Cardiac muscle cell (in vitro differentiated cells and primary cell): ENCODE results near the gene MADD. TPM values are rescaled to one million over a fixed set of nuclear protein-coding genes. Genes with fewer than 3 reads are reported as not detected.

Experiments
- DNase-seq, 2 donors: peaks; one replicate each; pipeline versions ENCODE4 v3.0.0 to v3.0.0-alpha.2; 2010 to 2017; ENCODE audit warnings: low read depth in 1 of 2, low spot score in 1 of 2
- H3K27ac ChIP-seq: fragments of 200-600 bp; sonication (generic); 2 replicates; pipeline ENCODE4 v1.5.1; 2016
- H3K27me3 ChIP-seq: fragments of 200-600 bp; sonication (generic); 2 replicates; pipeline ENCODE4 v1.6.0; 2016; ENCODE audit warnings: control low read depth
- H3K36me3 ChIP-seq: fragments of 200-600 bp; sonication (generic); 2 replicates; pipeline ENCODE4 v1.5.1; 2016; ENCODE audit warnings: control low read depth
- H3K4me1 ChIP-seq: fragments of 200-600 bp; sonication (generic); 2 replicates; pipeline ENCODE4 v1.8.1; 2017; ENCODE audit warnings: low read depth, mild to moderate bottlenecking, mixed run types
- H3K4me3 ChIP-seq: fragments of 200-600 bp; sonication (generic); 2 replicates; pipeline ENCODE4 v1.5.1; 2016; ENCODE audit warnings: mild to moderate bottlenecking
- H3K9me3 ChIP-seq: fragments of 200-600 bp; sonication (generic); 2 replicates; pipeline ENCODE4 v1.5.1; 2017; ENCODE audit warnings: low read depth, mild to moderate bottlenecking, control low read depth
- polyA plus RNA-seq: library from polyadenylated mRNA; unstranded; fragments of >200 nt; fragmentation: Nextera tagmentation; extraction: Ambion mirVana; gene quantifications from 2 replicates; pipeline ENCODE4 v1.2.1, GENCODE V29; 2016
- total RNA-seq: library from RNA; depleted of rRNA; stranded (reverse); fragments of >200 nt; gene quantifications from 2 replicates; pipeline ENCODE4 v1.2.3, GENCODE V29; 2016
- TF ChIP-seq, protein P1 (sequence below): IDR thresholded peaks from 2 replicates; pipeline ENCODE4 v1.5.1; 2012; ENCODE audit warnings: low read depth, mild to moderate bottlenecking, low read length

The MADD gene
- total and polyA plus RNA-seq, 2 experiments from 2014 or later, result 58.8 to 103 TPM

DNA sequence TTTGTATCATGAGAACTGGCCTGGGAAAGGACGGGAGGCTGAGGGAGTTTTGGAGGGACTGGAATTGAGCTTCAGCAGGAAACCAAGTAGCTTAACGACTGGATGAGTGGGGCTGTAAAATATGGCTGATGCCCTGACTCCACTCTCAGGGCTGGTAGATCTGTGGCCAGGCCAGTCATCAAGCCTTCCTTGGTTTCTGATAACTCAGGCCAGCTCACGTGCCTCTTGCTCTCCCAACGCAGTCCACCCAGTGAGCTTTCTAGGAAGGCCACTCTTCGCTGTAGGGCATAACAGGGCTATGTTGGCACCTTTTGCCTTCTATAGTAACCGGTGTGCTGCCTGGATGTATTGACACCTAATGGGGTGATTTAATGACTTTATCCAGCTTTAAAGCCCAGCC lies 5.8 kb upstream of the MADD start:
- Histone ChIP-seq H3K4me3 (no peak overlapping the region), H3K36me3 (no peaks in the 10 kb centered on the region), H3K27ac (no peak overlapping the region), H3K9me3 (no peaks in the 10 kb centered on the region), H3K4me1 (peaks cover 9% of the 10 kb centered on the region), H3K27me3 (no peaks in the 10 kb centered on the region)
- TF ChIP-seq, protein P1, sequence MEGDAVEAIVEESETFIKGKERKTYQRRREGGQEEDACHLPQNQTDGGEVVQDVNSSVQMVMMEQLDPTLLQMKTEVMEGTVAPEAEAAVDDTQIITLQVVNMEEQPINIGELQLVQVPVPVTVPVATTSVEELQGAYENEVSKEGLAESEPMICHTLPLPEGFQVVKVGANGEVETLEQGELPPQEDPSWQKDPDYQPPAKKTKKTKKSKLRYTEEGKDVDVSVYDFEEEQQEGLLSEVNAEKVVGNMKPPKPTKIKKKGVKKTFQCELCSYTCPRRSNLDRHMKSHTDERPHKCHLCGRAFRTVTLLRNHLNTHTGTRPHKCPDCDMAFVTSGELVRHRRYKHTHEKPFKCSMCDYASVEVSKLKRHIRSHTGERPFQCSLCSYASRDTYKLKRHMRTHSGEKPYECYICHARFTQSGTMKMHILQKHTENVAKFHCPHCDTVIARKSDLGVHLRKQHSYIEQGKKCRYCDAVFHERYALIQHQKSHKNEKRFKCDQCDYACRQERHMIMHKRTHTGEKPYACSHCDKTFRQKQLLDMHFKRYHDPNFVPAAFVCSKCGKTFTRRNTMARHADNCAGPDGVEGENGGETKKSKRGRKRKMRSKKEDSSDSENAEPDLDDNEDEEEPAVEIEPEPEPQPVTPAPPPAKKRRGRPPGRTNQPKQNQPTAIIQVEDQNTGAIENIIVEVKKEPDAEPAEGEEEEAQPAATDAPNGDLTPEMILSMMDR, result no peak
- no peak for DNase-seq

DNA sequence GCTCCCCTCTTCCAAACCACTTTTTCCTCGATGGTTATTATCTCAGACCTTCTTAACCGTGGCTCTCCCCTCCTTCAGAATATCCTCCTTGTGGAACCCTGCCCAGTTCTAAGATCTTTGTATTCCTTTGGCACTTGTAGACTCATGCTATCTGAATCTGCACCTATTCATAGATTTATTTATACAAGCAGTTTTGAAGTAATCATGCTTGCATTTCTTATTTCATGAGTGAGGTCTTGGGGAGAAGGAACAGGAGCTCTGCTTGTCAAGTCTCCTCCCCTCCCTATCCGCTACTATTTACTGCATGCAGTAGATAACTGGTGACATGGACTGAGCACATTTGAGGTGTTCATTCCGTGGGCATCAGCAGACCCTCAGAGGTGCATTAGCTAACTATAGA lies 5.4 kb upstream of the MADD start:
- TF ChIP-seq, protein P1, result no peak
- H3K36me3 ChIP-seq, result no peaks in the 10 kb centered on the region
- DNase-seq, result no peak
- no peaks in the 10 kb centered on the region for H3K27me3 ChIP-seq
- H3K4me3 ChIP-seq, result no peak overlapping the region
- H3K9me3 ChIP-seq, result no peaks in the 10 kb centered on the region
- peaks cover 6% of the 10 kb centered on the region for H3K4me1 ChIP-seq
- no peak overlapping the region for H3K27ac ChIP-seq

DNA sequence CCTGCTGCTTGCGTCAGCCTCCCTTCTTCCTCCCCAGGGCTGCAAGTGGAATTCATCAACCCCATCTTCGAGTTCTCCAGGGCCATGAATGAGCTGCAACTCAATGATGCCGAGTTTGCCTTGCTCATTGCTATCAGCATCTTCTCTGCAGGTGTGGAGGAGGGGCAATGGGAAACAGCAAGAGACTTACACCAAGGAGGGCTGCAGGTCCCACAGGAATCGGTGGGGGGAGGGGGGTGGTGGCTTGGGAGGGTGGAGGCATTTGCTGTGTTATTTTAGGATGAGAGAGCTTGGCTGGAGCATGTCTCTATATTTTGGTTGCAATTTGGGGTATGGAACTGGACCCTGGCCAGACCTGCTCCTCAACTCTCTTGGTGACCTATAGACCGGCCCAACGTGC lies 2.1 kb upstream of the MADD start:
- Histone ChIP-seq H3K27me3 (no peaks in the 10 kb centered on the region), H3K4me3 (no peak overlapping the region), H3K9me3 (no peaks in the 10 kb centered on the region), H3K4me1 (peaks cover 30% of the 10 kb centered on the region), H3K27ac (peak overlapping the region; percentile 83), H3K36me3 (no peaks in the 10 kb centered on the region)
- TF ChIP-seq, protein P1, result no peak
- no peak for DNase-seq

DNA sequence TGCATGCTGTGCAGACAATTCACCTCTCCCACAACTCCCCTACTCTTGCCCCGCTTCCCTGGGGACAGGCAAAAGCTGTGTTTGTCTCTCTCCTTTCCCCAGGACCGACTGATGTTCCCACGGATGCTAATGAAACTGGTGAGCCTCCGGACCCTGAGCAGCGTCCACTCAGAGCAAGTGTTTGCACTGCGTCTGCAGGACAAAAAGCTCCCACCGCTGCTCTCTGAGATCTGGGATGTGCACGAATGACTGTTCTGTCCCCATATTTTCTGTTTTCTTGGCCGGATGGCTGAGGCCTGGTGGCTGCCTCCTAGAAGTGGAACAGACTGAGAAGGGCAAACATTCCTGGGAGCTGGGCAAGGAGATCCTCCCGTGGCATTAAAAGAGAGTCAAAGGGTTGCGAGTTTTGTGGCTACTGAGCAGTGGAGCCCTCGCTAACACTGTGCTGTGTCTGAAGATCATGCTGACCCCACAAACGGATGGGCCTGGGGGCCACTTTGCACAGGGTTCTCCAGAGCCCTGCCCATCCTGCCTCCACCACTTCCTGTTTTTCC lies 1.4 kb upstream of the MADD start:
- Histone ChIP-seq H3K9me3 (no peaks in the 10 kb centered on the region), H3K4me3 (no peak overlapping the region), H3K4me1 (peaks cover 34% of the 10 kb centered on the region), H3K27me3 (no peaks in the 10 kb centered on the region), H3K36me3 (no peaks in the 10 kb centered on the region), H3K27ac (peak overlapping the region; percentile 83)
- TF ChIP-seq, protein P1, result no peak
- no peak for DNase-seq

DNA sequence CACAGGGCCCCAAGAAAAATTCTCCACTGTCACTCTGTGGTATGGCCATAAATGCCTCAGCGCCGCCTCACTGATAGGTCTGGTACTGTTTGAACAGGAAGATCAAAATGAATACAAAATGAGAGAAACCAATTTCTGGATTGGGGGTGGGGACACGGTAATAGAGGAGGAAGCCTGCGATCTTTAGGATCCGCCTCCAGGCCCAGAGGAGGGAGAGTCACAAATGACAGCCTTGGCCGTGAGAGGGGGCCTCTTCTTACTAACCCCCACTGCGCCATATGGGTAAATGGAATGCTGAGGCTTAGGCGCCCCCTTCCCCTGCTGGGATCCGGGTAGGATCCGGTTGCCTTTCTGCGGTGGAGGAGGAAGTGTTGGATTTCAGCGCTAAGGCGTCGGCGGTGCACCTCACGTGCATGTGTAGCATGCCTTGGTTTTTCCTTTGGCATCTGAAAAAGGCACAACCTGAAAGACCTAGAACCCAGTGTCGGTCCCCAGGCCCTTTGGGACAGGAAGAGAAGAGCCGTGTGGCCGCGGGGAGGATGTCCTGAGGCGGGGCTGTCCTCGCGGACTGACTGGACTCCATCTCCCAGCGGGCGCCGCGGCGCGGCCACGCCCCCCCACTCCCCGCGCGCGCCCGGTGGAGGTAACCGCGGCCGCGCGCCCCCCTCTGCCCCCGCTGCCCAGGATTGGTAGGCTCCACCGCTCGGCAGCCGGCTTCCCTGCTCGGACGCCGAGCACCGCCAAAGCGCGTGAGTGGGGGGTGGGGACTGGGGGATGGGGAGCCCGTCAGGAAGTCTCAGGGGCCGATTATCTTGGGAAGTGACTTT lies 718 bp upstream of the MADD start:
- Histone ChIP-seq H3K27ac (peak overlapping the region; percentile 83), H3K36me3 (no peaks in the 10 kb centered on the region), H3K4me3 (peak overlapping the region; percentile 55), H3K27me3 (no peaks in the 10 kb centered on the region), H3K4me1 (peaks cover 34% of the 10 kb centered on the region), H3K9me3 (no peaks in the 10 kb centered on the region)
- peak; percentile 93 to 94 for DNase-seq
- TF ChIP-seq, protein P1, result peak; percentile 17
